GM03348 (cell line): ENCODE results near the gene AKAP9.
"Not testable (repeated sequence)": the region's sequence is repeated elsewhere in the genome, so short reads cannot be mapped to it uniquely, and the experiment has no call there.

Experiments used
- DNase-seq: peaks from one replicate; pipeline ENCODE4 v3.0.0; 2012; ENCODE audit warnings: low spot score

The AKAP9 gene

DNA sequence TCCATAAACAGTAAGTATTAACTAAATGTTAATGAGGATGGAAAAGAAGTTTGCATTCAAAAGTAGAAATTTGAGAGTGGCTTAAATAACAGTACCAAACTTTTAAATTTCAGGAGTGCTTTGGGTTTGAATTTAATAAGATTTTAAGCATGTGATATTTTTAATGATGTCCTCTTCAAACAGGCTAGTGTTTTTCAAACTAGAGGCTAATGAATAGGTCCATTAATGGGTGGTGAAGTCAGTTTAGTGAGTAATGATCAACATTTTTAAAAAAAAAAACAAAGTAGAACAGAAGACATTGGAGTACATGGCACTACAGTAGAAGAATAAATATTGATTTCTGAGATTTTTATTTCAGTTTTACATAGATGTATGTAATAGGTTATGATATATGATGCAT is 72.9 kb downstream of the AKAP9 start:
- DNase-seq = no peak

DNA sequence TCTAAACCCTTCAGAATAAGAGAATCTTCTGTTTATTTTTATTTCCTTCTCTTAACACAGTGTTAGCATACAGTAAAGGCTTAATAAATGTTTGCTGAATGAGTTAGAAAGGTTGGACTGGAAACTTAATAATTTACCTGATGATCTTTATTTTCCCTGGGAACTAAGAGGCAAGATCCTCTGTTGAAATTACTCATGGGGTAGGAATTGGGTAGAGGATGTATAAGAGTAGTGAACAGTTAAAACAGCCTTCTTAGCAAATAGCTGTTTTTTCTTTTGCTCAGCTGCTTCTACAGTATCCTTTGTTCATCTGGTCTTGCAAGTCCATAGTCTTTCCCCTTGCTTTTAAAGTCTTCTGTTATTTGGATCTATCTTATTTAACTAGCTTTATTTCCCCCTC is 80.0 kb downstream of the AKAP9 start:
- no peak for DNase-seq

DNA sequence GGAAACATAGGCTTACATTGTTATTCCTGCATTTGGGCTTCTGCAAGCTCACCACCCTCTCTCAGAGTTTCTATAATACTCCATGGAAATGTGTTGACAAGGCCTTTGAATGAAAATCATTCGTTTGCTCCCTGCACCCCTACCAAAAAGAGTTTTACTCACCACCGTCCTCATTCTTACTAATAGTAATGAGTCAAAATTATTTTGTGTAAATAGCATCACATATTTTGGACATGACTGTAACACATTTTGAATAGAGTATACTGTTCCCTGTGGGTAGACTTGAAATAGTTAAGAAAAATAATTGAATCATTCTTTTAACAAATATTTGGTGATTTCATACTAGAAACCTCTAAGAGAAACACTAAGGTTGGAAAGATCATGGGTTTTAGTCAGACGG is 84.6 kb downstream of the AKAP9 start:
- DNase-seq = peak; percentile 65

DNA sequence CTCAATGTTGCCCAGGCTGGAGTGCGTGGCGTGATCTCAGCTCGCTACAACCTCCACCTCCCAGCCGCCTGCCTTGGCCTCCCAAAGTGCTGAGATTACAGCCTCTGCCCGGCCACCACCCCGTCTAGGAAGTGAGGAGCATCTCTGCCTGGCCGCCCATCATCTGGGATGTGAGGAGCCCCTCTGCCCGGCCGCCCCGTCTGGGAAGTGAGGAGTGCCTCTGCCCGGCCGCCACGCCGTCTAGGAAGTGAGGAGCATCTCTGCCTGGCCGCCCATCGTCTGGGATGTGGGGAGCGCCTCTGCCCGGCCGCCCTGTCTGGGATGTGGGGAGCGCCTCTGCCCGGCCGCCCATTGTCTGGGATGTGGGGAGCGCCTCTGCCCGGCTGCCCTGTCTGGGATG is 86.0 kb downstream of the AKAP9 start:
- not testable (repeated sequence) for DNase-seq

- DNase-seq = not testable (repeated sequence)
Measured at GRCh38 chr7:92027128-92027527, 86.5 kb downstream of the AKAP9 start.

DNA sequence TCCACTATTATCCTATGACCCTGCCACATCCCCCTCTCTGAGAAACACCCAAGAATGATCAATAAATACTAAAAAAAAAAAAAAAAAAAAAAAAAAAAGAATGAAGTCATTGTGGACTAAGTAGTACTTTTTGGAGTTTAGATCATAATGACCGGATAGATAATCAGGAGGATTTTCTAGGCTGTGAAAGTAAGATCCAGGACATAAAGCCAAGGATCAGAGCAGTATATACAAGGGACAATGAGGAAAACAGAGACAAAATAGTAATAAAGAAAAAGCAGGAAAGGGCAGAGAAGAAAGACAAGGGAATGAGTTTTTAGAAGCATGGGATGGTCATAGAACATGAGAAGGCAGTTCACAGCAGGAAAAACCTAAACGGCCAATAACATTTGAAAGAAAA is 87.6 kb downstream of the AKAP9 start:
- DNase-seq = no peak

DNA sequence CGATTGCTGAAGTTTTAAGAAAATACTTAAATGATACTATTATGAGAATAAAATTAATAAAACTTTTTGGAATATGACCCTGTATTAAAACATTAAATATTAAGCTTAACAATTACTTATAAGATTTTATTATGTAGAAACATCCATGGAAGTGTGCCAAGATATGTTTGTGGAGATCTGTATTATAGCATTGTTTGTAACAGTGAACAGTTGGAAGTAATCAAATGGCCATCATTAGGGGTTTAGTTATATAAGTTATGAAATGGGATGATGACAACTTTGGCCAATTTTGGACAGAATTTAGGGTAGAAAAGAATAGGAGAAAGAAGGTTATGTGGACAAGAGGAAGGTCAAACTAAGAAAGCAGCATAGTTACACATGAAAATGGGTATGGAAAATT is 88.0 kb downstream of the AKAP9 start:
- no peak for DNase-seq

DNA sequence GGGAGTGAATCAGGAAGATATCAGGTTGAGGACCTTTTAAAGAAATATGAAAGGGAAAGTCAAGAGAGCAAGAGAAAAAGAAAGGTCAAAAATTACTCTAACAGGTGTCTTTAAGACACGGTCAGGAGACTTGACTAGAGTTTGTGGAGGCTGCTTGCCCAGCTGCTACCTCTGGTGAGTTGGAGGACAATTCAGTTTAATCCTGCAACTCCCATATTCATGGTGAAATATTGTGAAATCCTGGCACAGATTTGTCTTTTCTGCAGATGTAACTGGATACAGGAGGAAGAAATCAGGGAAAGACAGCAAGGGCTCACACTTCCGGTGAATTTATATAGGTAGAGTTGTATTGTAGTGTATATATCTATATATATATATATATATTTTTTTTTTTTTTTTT is 93.5 kb downstream of the AKAP9 start:
- peak; percentile 50 for DNase-seq

DNA sequence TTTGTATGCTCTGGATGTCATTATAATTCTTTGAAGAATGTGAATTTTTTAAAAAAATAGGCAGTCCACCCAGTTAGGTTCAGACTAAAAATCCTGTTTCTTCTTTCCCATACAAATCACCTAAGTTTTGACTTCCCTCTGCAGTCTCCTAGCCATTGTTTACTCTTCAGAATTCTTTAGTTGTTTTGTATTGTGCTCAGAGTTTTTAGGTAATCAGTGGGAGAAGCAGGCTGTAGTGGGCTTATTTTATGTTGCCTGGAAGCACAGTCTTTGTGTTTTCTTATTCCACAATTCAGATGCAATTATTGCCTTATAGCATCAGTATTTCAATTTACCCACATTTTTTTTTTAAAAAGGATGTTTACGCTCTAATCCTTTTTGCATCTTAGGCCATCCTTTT is 94.9 kb downstream of the AKAP9 start:
- DNase-seq = no peak

- DNase-seq = no peak
Measured at GRCh38 chr7:92039900-92040299, 99.2 kb downstream of the AKAP9 start.

DNA sequence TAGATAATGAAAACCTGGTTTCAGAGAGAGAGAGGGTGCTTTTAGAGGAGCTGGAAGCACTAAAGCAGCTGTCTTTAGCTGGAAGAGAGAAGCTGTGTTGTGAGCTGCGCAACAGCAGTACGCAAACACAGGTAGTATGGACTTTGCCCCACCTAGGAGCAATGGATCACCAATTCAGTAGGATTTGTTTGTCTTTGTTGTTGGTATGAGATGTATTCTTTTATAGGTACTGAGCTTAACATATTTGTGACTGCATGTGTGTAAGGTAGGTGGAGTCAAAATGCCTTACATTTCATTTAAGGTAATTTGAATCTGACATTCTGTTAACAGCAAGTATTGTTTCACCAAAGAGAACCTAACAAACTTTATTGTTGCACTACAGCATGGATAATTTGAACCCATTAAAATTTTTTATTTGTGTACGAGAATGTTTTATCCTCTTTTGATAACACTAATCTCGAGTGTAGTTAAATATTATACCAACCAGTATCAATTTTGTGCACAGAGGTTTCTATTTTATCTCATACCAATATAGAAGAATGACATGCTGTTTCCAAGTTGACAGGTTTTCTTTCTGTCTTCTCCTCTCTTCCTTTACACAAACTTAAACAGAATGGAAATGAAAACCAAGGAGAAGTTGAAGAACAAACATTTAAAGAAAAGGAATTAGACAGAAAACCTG is 101.5 kb downstream of the AKAP9 start:
- DNase-seq = no peak

- no peak for DNase-seq
Measured at GRCh38 chr7:92043098-92043497, 102.4 kb downstream of the AKAP9 start.

GRCh38 chr7:92043637-92044036 is 103.0 kb downstream of the AKAP9 start:
- DNase-seq = no peak

DNA sequence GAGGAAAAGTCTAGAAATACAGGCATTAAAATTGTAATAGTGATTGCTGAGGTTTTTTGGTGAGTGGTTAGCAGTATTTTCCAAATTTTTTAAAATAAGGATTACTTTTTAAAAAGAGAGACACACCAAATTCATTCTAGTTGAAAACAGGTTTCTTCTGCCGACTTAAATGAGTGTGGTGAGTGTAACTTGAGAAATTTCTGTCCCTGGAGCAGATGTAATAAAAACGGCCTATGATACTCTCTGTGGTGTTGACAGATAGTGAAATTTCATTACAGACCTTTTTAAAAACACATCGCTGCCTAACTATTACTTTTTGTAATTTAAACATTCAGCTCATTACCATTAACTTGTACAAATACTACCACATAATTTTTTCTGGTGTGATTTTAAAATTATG is 103.5 kb downstream of the AKAP9 start:
- DNase-seq = no peak

- DNase-seq = no peak
Measured at GRCh38 chr7:92044940-92045339, 104.3 kb downstream of the AKAP9 start.

DNA sequence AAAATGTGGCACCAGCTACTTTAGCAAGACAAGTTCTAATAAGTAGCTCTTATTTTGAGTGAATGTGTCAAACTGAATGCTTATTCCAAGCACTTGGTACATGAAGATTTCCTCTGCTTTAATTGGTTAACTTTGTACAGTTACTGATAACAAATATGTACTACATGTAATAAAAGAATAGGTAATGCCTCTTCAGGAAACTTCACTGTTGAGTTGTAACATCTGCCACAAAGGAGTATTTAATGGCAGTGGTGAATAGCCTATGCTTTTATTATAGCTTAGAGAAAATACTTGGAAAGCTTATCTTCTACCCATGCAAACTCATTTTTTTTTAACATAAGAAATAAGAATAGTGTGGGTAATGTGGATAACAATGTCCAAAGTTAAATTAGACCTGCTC is 111.0 kb downstream of the AKAP9 start:
- DNase-seq = no peak

DNA sequence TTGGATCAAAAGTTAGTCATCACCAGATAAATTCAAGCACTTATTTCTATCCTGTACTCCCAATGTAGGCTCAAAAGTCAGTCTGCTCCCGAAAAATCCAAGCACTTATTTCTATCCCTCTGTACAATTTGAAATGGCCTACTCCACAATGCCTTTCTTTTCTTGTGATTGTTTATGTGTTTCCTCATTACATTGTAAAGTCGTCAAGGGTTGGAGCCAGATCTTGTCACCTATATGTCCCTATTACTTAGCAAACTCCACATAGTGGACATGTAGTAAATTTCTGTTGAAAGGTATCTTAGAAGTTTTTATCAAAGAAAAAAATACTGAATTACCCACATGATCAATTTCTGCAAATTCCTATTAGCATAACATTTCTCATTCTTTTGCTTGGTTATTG is 111.5 kb downstream of the AKAP9 start:
- no peak for DNase-seq

DNA sequence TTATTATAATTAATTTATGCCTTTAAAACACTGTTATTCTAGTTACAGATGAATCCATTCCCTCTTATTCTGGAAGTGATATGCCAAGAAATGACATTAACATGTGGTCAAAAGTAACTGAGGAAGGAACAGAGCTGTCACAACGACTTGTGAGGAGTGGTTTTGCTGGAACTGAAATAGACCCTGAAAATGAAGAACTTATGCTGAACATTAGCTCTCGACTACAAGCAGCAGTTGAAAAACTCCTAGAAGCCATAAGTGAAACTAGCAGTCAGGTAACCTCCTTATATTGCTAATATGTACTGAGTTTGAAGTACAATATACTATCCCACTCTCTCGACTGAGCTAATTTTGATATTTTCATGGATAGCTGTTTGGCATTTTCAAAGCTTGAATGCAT is 112.0 kb downstream of the AKAP9 start:
- DNase-seq = no peak

- no peak for DNase-seq
Measured at GRCh38 chr7:92053312-92053711, 112.7 kb downstream of the AKAP9 start.

- DNase-seq = no peak
Measured at GRCh38 chr7:92056286-92056685, 115.6 kb downstream of the AKAP9 start.

- DNase-seq = no peak
Measured at GRCh38 chr7:92057375-92057774, 116.7 kb downstream of the AKAP9 start.

DNA sequence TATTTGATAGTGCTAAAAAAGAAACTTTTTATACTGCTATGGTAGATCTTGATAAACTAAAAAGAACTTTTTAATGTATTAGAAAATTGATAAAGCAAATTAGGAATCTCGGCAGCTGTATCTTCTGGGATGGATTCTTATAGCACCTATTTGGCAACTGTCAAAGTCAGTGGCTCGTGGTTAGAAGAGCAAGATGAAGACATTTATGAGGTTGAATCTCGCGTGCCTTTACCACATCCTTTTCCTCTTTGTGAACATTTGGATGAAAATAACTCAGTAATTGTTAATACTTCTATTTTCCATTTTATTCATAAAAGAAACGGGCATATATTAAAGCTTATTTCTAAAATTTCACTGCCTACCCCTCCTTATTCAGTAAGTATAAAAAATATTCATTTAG is 117.4 kb downstream of the AKAP9 start:
- no peak for DNase-seq

DNA sequence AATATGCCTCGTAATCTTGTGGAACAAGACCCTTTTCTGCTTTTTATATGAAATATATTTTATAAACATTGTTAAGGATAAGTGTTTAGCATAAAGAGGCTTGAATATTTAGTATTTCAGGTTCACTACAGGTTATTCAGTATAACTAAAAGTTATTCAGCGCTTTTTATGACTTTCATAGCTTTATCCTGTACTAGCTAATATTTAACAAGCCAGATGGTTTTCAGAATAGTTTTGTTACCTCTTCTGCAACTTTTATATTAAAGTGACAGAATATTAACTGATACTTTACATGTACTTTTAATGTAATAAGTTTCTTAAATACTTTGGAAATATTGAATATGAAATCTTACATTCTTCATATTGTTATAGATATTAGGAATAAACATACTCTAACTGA is 118.2 kb downstream of the AKAP9 start:
- no peak for DNase-seq

- no peak for DNase-seq
Measured at GRCh38 chr7:92061154-92061553, 120.5 kb downstream of the AKAP9 start.
